Hematopoietic multipotent progenitor cell treated with erythropoietin and hydrocortisone succinate and interleukin-3 and kit ligand, for 6 days (in vitro differentiated cells): ENCODE results near the gene ALG14.
"Not testable (repeated sequence)": the region's sequence is repeated elsewhere in the genome, so short reads cannot be mapped to it uniquely, and the experiment has no call there.

Source experiments
- DNase-seq: peaks from one replicate; pipeline ENCODE4 v3.0.0-alpha.2; 2015

ALG14 gene

GRCh38 chr1:95086949-95087533 is 14.3 kb upstream of the ALG14 start:
- DNase-seq, result peak; percentile 39

GRCh38 chr1:95085376-95085775 is 12.6 kb upstream of the ALG14 start:
- DNase-seq, result peak; percentile 91

- peak; percentile 76 for DNase-seq
Measured at GRCh38 chr1:95084317-95085176, 11.8 kb upstream of the ALG14 start.

- DNase-seq, result no peak
Measured at GRCh38 chr1:95080879-95081278, 8.1 kb upstream of the ALG14 start.

GRCh38 chr1:95080446-95080845 is 7.7 kb upstream of the ALG14 start:
- no peak for DNase-seq

- no peak for DNase-seq
Measured at GRCh38 chr1:95076034-95076433, 3.3 kb upstream of the ALG14 start.

- DNase-seq, result no peak
Measured at GRCh38 chr1:95073446-95073845, 695 bp upstream of the ALG14 start.

- no peak for DNase-seq
Measured at GRCh38 chr1:95072117-95072516, 634 bp downstream of the ALG14 start.

GRCh38 chr1:95071539-95071938 is 1.2 kb downstream of the ALG14 start:
- DNase-seq, result no peak

GRCh38 chr1:95069710-95070093 is 3.0 kb downstream of the ALG14 start:
- no peak for DNase-seq

- DNase-seq, result no peak
Measured at GRCh38 chr1:95068956-95069709, 3.6 kb downstream of the ALG14 start.

- DNase-seq, result no peak
Measured at GRCh38 chr1:95067568-95067967, 5.2 kb downstream of the ALG14 start.

GRCh38 chr1:95067062-95067461 is 5.7 kb downstream of the ALG14 start:
- DNase-seq, result peak; percentile 39

- DNase-seq, result no peak
Measured at GRCh38 chr1:95061445-95062006, 11.2 kb downstream of the ALG14 start.

- no peak for DNase-seq
Measured at GRCh38 chr1:95058974-95059373, 13.8 kb downstream of the ALG14 start.

GRCh38 chr1:95057351-95057750 is 15.4 kb downstream of the ALG14 start:
- DNase-seq, result no peak

- DNase-seq, result no peak
Measured at GRCh38 chr1:95049935-95050334, 22.8 kb downstream of the ALG14 start.

GRCh38 chr1:95048317-95048716 is 24.4 kb downstream of the ALG14 start:
- DNase-seq, result no peak

- DNase-seq, result not testable (repeated sequence)
Measured at GRCh38 chr1:95047624-95048023, 25.1 kb downstream of the ALG14 start.

- DNase-seq, result no peak
Measured at GRCh38 chr1:95046359-95046758, 26.4 kb downstream of the ALG14 start.

GRCh38 chr1:95043141-95043980 is 29.4 kb downstream of the ALG14 start:
- DNase-seq, result peak; percentile 93

GRCh38 chr1:95042286-95042685 is 30.5 kb downstream of the ALG14 start:
- DNase-seq, result no peak
